Measurements from ENCODE around the gene RNASE13.

DNA sequence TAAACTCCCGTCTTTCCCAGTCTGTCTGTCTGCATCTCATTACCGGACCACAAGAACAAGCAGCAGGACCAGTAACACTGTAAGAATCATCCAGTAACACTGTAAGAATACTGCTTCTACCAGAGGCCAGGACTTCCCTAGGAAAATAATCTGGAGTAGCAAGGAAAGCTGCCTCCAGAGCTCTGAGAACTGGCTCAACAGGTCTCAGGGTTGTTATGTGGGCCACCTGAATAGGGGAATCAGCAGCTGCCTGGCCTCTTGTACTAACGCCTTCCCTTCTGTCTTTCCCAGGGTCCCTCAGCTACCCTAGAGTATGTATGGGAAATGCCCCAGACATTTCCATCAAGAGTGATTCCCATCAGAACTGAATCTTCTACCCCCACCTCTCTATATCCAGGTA lies 36.5 kb downstream of the RNASE13 start:
- no peak for TF ChIP-seq POLR2AphosphoS5 (IDR thresholded peaks at IDR 0.05; ENCODE audit: borderline replicate concordance, low read depth, low read length)
- TF ChIP-seq EZH2 (IDR thresholded peaks at IDR 0.05) = no peak
- TF ChIP-seq FOXP2 (optimal IDR thresholded peaks at IDR 0.05; ENCODE audit: control extremely low read depth, extremely low read length, insufficient read depth) = no peak

All from SK-N-MC (cell line).